Measurements from ENCODE around the gene RUFY3. TPM values are rescaled to one million over a fixed set of nuclear protein-coding genes. Genes with fewer than 3 reads are reported as not detected.
"Not testable (repeated sequence)": the region's sequence is repeated elsewhere in the genome, so short reads cannot be mapped to it uniquely, and the experiment has no call there.

RUFY3 gene
- total RNA-seq, 1 experiment from 2014 or later: 12.9 TPM

GRCh38 chr4:70737409-70737808, 15.6 kb downstream of the RUFY3 start:
- no peak for DNase-seq (ENCODE audit: low read depth)

GRCh38 chr4:70739496-70740337, 18.0 kb downstream of the RUFY3 start:
- DNase-seq (ENCODE audit: low read depth): no peak

GRCh38 chr4:70741867-70742658, 20.3 kb downstream of the RUFY3 start:
- DNase-seq (ENCODE audit: low read depth): no peak

- no peak for DNase-seq (ENCODE audit: low read depth)
Observed at GRCh38 chr4:70743731-70744130, 22.0 kb downstream of the RUFY3 start.

GRCh38 chr4:70746179-70746839, 24.5 kb downstream of the RUFY3 start:
- DNase-seq (ENCODE audit: low read depth): no peak

GRCh38 chr4:70747874-70748273, 26.1 kb downstream of the RUFY3 start:
- no peak for DNase-seq (ENCODE audit: low read depth)

- no peak for DNase-seq (ENCODE audit: low read depth)
Observed at GRCh38 chr4:70749313-70749712, 27.5 kb downstream of the RUFY3 start.

- DNase-seq (ENCODE audit: low read depth): no peak
Observed at GRCh38 chr4:70752236-70752635, 30.5 kb downstream of the RUFY3 start.

GRCh38 chr4:70753630-70754029, 31.9 kb downstream of the RUFY3 start:
- DNase-seq (ENCODE audit: low read depth): no peak

- no peak for DNase-seq (ENCODE audit: low read depth)
Observed at GRCh38 chr4:70754470-70754869, 32.7 kb downstream of the RUFY3 start.

- DNase-seq (ENCODE audit: low read depth): peak; percentile 4
Observed at GRCh38 chr4:70754990-70755688, 33.4 kb downstream of the RUFY3 start.

- peak; percentile 16 for DNase-seq (ENCODE audit: low read depth)
Observed at GRCh38 chr4:70759126-70759525, 37.4 kb downstream of the RUFY3 start.

GRCh38 chr4:70759627-70760026, 37.9 kb downstream of the RUFY3 start:
- peak; percentile 15 for DNase-seq (ENCODE audit: low read depth)

GRCh38 chr4:70760662-70761061, 38.9 kb downstream of the RUFY3 start:
- DNase-seq (ENCODE audit: low read depth): no peak

- DNase-seq (ENCODE audit: low read depth): peak; percentile 40
Observed at GRCh38 chr4:70761276-70761816, 39.6 kb downstream of the RUFY3 start.

GRCh38 chr4:70765368-70765767, 43.6 kb downstream of the RUFY3 start:
- DNase-seq (ENCODE audit: low read depth): no peak

GRCh38 chr4:70768301-70768948, 46.7 kb downstream of the RUFY3 start:
- peak; percentile 3 for DNase-seq (ENCODE audit: low read depth)

GRCh38 chr4:70769396-70769795, 47.6 kb downstream of the RUFY3 start:
- DNase-seq (ENCODE audit: low read depth): not testable (repeated sequence)

- DNase-seq (ENCODE audit: low read depth): no peak
Observed at GRCh38 chr4:70772929-70773555, 51.3 kb downstream of the RUFY3 start.

GRCh38 chr4:70778888-70779422, 57.2 kb downstream of the RUFY3 start:
- DNase-seq (ENCODE audit: low read depth): peak; percentile 57
